Left hindlimb (tissue), 1 donor: ENCODE measurements around the gene HACE1.

Source experiments
- DNase-seq: peaks from one replicate; pipeline ENCODE4 v3.0.0-alpha.2; 2018

The HACE1 gene

GRCh38 chr6:104729433-104729832 lies 130.3 kb downstream of the HACE1 start:
- DNase-seq = no peak

GRCh38 chr6:104728448-104728847 lies 131.3 kb downstream of the HACE1 start:
- DNase-seq = no peak

- DNase-seq = no peak
These were observed 141.0 kb downstream of the HACE1 start for GRCh38 chr6:104718672-104719071.

GRCh38 chr6:104716858-104717257 lies 142.9 kb downstream of the HACE1 start:
- DNase-seq = no peak

GRCh38 chr6:104714796-104715195 lies 144.9 kb downstream of the HACE1 start:
- no peak for DNase-seq

GRCh38 chr6:104713982-104714381 lies 145.7 kb downstream of the HACE1 start:
- no peak for DNase-seq

GRCh38 chr6:104711371-104711770 lies 148.3 kb downstream of the HACE1 start:
- no peak for DNase-seq

GRCh38 chr6:104710543-104711335 lies 149.0 kb downstream of the HACE1 start:
- DNase-seq = no peak

- DNase-seq = no peak
These were observed 153.7 kb downstream of the HACE1 start for GRCh38 chr6:104705916-104706442.

GRCh38 chr6:104705095-104705707 lies 154.5 kb downstream of the HACE1 start:
- no peak for DNase-seq

GRCh38 chr6:104704191-104704590 lies 155.5 kb downstream of the HACE1 start:
- no peak for DNase-seq

GRCh38 chr6:104702126-104702841 lies 157.4 kb downstream of the HACE1 start:
- no peak for DNase-seq

- no peak for DNase-seq
These were observed 159.1 kb downstream of the HACE1 start for GRCh38 chr6:104700371-104701185.

GRCh38 chr6:104699593-104700329 lies 160.0 kb downstream of the HACE1 start:
- DNase-seq = no peak

GRCh38 chr6:104698979-104699378 lies 160.7 kb downstream of the HACE1 start:
- no peak for DNase-seq

GRCh38 chr6:104692008-104692407 lies 167.7 kb downstream of the HACE1 start:
- DNase-seq = no peak

GRCh38 chr6:104689551-104690205 lies 170.0 kb downstream of the HACE1 start:
- no peak for DNase-seq

GRCh38 chr6:104688283-104688969 lies 171.3 kb downstream of the HACE1 start:
- DNase-seq = no peak

- no peak for DNase-seq
These were observed 173.1 kb downstream of the HACE1 start for GRCh38 chr6:104686550-104687175.

GRCh38 chr6:104685871-104686549 lies 173.7 kb downstream of the HACE1 start:
- DNase-seq = no peak
